ENCODE results near the gene NEIL1. TPM values are rescaled to one million over a fixed set of nuclear protein-coding genes. Genes with fewer than 3 reads are reported as not detected.

Gene NEIL1
- polyA plus RNA-seq, 2 of the 4 experiments (the other 2 are of a cell fraction), result 3.2 to 6.8 TPM

- FAIRE-seq (no peak), ATAC-seq (no peak), DNase-seq (ENCODE audit: low read depth in 1 of 2, low spot score in 1 of 2) (no peak)
- Histone ChIP-seq H3K4me3 (no peak overlapping the region), H3K4me2 (no peak overlapping the region), H3K4me1 (no peaks in the 10 kb centered on the region), H3K9me3 (no peaks in the 10 kb centered on the region), H3K27ac (no peak overlapping the region)
- 74% methylated on average over 6 of the region's 6 CpGs for WGBS (ENCODE audit: missing lambda C conversion rate)
- TF ChIP-seq MYC (IDR thresholded peaks at IDR 0.05; ENCODE audit: borderline replicate concordance, low read length), result no peak
- no peak for TF ChIP-seq MAX (IDR thresholded peaks at IDR 0.05)
- TF ChIP-seq FOSL2 (IDR thresholded peaks at IDR 0.05), result no peak
- TF ChIP-seq FOSL2 (CRISPR knock-in tag; IDR thresholded peaks at IDR 0.05), result no peak
- no peak for TF ChIP-seq HEYL (CRISPR knock-in tag; IDR thresholded peaks at IDR 0.05)
- TF ChIP-seq HOXB5 (CRISPR knock-in tag; IDR thresholded peaks at IDR 0.05), result no peak
- TF ChIP-seq BCL3 (IDR thresholded peaks at IDR 0.05), result no peak
- TF ChIP-seq EHMT2 (IDR thresholded peaks at IDR 0.05; ENCODE audit: low read depth), result no peak
- no peak for TF ChIP-seq ZNF302 (CRISPR knock-in tag; IDR thresholded peaks at IDR 0.05)
- no peak for TF ChIP-seq SMC3 (IDR thresholded peaks at IDR 0.05)
- ChIA-PET CTCF (interaction anchor here (1.4 to 2.2 kb wide), 4 partner anchors 14 to 292 kb away, joined by 3 to 9 read pairs (median 4); no protein-coding TSS in a partner anchor), POLR2A (no interaction called here)
Measured at GRCh38 chr15:75321711-75322110, 25.1 kb upstream of the NEIL1 start.

GRCh38 chr15:75325922-75326321 is 20.9 kb upstream of the NEIL1 start:
- no peaks in the 10 kb centered on the region for H3K9me3 ChIP-seq
- 75% methylated on average over 4 of the region's 4 CpGs for WGBS (ENCODE audit: missing lambda C conversion rate)
- ATAC-seq, result no peak
- ChIA-PET CTCF (interaction anchor here (1.1 kb wide), 1 partner anchor 18 kb away, joined by 3 read pairs; no protein-coding TSS in a partner anchor), POLR2A (no interaction called here)
- H3K4me1 ChIP-seq, result no peaks in the 10 kb centered on the region
- no peak for DNase-seq (ENCODE audit: low read depth in 1 of 2, low spot score in 1 of 2)
- no peak for FAIRE-seq
- TF ChIP-seq REST (IDR thresholded peaks at IDR 0.05), result no peak
- no peak for TF ChIP-seq HES2 (IDR thresholded peaks at IDR 0.05)
- TF ChIP-seq PBX3 (IDR thresholded peaks at IDR 0.05), result no peak
- no peak for TF ChIP-seq FOSB (CRISPR knock-in tag; IDR thresholded peaks at IDR 0.05)
- TF ChIP-seq KDM1A (IDR thresholded peaks at IDR 0.05; ENCODE audit: low read depth), result no peak
- TF ChIP-seq RFX5 (IDR thresholded peaks at IDR 0.05), result no peak
- no peak for TF ChIP-seq ATOH8 (CRISPR knock-in tag; IDR thresholded peaks at IDR 0.05; ENCODE audit: low read depth)
- no peak for TF ChIP-seq MAX (IDR thresholded peaks at IDR 0.05)
- TF ChIP-seq RARB (CRISPR knock-in tag; IDR thresholded peaks at IDR 0.05), result no peak
- no peak for TF ChIP-seq FOSL2 (IDR thresholded peaks at IDR 0.05)
- no peak for TF ChIP-seq FOSL2 (CRISPR knock-in tag; IDR thresholded peaks at IDR 0.05)
- no peak for TF ChIP-seq ZNF302 (CRISPR knock-in tag; IDR thresholded peaks at IDR 0.05)
- H3K4me3 ChIP-seq, result no peak overlapping the region
- no peak overlapping the region for H3K4me2 ChIP-seq
- H3K27ac ChIP-seq, result no peak overlapping the region

Measured in A549 (cell line).